GM19468 (cell line): ENCODE measurements around the gene GH2.

Experiments used
- ATAC-seq: cut with Tn5 transposase; IDR thresholded peaks from one replicate; pipeline ENCODE4 v1.9.1; 2021; ENCODE audit warnings: mild to moderate bottlenecking, moderate library complexity, moderate number of reproducible peaks; ENCODE audit not compliant: unreplicated experiment; ENCODE audit errors: extremely low read depth

Gene GH2

DNA sequence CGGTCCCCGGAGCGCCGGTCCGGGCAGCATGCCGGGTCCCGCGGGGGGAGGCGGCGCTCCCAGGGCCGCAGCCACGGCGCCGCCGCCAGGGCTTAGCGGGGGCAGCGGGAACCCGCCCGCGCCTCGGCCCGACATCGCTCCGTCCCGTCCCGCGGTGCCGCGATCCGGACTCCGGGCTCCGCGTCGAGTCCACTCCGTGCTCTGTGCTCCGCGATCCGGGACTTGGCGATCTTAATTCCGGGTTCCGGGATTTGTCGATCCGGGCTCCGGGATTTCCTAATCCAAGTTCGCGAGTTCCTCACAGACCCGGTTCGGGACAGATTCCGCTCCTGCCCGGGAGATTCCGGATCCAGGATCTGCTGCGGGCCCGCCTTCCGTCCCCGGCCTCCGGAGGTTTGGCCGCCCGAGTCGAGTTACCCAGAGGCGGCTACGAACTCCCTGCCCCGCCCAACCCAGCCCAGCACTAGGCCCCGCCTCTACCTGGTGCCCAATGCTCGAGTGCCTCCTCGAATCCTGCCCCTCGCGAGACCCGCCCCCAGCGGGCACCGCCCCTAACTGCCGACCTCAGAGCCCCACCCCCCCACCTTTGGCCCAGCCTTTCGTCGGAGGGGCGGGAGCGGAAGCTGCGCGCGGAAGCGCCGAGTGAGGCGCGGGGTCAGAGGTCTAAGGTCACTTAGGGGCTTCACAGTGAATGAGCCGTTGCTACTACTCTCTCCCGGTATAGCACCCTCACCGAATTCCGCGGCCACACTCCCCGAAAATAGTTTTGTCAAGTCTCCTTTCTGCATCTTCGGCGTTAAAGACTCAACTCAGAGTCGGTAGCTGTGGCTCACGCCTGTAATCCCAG is 39.0 kb downstream of the GH2 start, which contains the start of gene SMARCD2:
Gene SMARCD2, minus strand, starts transcription at position 146 of the 847 bp plus-strand sequence. Its CDS starts 11 bp downstream, at position 135.
- peak; percentile 65 for ATAC-seq

DNA sequence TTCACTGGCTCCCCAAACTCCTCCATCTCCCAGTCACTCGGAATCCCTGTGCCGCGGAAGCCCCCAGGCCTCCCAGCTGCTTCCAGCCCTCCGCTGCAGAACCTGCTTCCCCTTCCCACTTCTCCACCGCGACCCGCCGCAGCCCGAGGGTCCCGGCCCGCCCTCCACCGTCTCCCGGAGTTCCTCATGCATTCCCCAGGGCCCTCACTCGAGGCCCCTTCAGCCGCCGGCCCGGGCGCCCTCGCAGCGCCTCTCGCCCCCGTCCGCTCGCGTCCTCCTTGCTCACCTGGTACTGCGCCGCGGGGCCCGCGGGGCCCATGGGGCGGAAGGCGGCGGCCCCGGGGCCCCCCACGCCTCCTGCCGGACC is 39.6 kb downstream of the GH2 start:
- ATAC-seq: peak; percentile 4

DNA sequence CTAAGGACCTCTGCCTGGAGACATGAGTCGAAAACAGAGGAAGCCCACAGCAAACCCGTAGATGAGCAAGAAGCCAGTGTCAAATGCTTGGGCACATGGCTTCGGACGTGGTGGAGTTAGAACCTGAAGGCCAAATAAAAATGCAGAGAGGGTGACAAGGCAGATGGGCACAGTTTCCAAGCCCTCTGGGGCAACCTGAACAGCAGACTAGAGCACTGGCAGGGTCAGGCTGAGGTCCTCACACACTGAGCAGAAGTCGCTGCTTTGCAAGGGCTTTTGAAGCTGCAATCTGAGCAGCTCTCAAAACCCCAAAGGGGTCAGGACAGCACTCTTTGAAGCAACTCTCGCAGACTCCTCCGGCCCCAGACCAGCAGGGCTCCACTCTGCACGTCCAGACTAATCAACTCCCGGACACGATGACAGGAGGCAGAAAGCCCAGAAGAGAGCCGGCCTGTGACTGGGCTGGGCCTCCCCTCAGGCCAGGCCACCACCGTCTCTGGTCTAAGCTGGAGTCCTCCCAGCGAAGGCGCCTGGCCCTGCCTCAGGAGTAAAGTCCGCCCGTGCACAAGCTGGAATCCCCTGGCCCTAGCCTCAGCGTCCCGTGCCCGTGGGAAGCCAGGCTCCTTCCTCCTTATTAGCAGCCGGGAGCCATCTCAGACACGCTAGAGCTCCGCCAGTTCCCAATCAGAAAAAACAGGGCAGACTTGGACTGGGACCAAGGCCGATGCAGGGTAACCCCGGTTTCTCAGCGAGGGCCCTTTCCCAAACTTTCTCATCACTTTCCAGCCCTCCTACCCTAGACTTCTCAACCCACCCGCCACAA is 40.2 kb downstream of the GH2 start:
- no peak for ATAC-seq

DNA sequence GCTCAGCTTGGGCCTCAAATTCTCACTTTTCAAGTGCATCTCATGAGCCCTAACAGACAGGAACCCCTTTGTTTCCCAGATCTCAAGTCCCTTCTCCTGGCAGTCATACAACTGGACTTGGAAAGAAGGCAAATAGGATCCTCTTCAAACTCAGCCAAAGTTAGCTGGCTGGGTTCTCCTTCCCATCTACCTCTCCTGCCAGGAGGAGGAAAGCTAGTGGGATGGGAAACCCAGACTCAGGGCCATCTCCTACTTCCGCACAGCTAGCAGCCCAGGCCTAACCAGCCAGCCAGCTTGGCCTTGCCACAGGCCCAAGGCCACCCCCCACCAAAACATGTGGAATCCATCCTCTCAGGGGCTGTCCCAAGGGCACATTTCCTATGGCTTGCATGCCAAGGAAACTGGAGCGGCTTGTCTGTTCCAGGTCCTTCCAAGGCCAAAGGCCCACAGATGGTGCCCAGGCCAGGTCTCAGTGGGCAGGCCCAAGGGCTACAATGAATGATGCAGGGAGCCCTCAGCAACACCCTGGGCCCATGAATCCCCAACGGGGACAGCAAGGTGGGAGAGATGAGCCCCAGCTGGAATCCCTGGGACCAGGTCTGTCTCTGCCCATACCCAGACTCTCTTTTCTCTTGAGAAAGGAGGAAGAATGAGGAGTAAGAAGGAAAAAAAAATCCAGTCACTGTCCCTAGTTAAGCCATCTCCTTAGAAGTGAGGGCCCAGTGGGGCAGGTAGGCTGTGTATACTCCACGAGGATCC is 41.0 kb downstream of the GH2 start:
- no peak for ATAC-seq

DNA sequence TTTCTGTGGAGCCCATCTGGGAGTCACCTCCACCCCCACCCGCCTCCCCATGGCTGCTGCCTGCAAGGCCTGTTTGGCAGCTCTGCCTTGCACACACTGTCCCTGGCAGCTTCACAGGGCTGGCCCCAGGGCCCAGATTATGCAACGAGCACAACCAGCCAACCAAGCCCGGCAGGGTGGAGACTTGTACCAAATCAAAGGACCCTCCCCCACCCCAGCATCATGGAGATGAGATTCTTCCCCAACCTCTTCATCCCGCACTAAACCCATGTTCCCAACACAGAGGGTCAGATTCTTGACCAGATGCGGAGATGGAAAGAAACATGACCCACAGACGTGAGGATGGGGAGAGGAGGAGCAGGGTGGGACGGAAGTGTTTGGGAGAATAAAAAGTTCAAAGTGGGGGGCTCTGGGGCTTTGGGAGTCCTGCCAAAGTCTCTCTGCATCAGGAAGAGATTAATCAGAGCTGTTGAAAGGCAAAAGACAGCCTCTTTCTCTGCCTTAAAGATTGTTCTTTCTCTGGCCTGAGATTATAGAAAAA is 43.0 kb downstream of the GH2 start:
- ATAC-seq: no peak

DNA sequence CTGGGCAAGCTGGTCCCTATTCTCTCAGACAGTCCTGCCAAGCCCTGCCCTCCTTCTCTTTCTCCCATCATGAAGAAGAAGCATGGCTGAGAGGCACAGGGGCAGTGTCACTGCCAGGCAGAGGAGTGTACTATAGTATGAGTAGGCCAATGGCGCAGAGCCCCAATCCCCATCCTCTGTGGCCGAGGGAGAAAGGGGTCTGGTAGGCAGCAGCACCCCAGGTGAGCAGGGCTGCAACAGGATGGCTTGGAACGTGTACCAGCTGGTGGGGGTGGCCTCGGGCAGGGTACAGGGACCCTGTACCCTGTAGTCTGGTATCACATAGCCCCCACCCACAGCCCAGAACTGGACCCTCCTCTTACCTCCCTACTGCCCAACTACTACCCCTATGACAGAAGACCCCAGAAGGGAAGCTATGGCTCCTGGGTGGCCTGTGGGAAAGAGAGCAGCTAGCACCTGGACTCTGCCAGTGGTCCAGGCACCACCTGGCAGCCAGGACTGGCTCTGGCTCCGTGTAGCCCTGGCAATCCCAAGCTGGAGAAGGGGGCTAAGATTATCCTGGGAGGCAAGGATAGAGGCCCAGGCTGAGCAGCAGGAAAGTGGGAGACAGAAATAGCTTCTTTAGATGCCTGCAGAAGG is 43.7 kb downstream of the GH2 start:
- ATAC-seq: no peak

DNA sequence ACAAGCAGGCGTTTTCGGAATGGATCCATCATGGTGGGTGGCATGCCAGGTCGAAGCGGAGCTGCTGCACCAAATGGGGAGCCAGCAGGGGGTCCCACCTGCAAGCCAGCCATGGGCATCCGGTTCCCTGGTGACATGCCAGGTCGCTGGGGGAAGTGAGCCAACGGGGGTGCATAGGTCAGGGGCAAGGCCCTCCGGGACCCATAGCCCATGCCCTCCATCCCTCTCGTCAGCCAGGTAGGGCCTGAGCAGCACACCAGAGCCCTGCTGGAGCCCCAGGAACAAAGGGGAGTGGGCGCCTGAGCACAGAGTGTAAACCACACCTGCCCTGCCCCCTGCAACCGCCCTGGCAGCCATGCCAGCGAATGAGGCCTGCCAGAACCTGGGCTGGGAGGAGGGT is 44.3 kb downstream of the GH2 start:
- ATAC-seq: no peak

DNA sequence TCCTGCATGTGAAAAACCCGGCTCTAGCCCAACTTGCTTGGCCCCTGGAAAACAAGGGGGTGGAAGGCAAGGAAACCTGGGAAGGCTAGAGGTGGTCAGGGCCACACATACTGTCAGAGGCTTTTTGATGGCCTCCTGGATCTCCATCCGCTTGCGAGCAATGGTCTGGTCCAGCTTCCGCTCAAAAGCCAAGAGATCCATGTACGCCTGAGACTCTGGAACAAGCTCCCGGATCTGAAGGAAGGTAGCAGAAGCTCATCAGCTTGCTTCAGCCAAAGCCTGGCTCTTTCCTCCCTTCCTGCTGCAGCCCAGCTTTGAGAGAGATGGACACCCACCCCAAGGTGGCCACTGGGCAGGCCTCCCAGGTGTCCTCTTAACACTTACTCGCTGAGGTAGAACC is 44.9 kb downstream of the GH2 start:
- no peak for ATAC-seq

DNA sequence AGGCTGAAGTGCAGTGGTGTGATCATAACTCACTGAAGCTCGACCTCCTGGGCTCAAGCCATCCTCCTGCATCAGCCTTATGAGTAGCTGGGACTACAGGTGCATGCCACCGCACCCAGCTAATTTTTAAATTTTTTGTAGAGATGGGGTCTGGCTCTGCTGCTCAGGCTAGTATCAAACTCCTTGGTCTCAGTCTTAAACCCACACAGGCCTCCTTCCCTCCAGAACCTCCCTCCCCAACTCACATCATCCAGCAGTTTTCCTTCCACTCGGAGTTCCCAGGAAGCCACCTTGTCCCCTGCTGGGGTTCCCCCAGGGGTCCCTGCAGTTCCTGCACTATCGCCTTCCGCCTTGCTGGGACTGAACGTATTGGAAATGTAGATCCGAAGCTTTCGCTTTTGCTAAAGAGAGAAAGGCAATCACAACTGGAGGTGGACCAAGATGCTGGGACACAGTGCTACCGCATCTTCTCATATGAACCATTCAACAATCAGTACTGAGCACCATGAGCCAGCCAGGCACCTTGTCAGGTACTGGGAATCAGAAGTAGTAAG is 46.5 kb downstream of the GH2 start:
- no peak for ATAC-seq

DNA sequence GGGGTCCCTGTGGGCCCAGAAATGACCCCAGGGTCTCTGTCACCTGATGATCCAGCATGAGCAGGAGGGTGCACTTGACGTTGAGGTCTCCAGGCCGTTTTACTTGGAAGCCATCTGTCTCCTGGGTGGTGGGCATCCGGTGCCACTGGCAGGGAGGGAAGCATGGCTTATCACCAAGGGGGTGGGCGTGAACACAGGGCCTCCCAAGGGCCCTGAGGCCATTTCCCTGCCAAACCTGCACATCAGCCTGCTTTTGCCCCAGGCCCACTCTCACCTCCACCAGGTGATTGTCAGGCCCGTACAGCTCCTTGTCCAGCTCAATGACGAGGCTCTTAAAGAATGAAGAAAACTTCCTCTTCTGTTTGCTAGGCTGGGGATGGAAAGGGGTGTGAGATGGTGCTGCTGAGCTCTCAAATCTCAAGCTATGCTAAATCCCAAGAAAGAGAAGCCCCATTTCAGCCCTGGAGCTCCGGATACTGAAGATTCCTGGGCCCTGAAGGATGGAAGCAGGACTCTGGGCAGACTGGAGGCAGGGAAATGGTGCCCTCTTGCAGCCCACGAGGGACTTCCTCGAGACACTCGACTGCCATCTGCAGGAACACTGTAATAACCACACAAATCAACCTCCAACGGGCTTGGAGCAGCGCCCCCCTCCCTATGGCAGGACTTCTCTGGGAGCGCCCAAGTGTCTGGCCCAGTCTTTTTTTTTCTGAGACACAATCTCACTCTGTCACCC is 47.1 kb downstream of the GH2 start:
- ATAC-seq: no peak

DNA sequence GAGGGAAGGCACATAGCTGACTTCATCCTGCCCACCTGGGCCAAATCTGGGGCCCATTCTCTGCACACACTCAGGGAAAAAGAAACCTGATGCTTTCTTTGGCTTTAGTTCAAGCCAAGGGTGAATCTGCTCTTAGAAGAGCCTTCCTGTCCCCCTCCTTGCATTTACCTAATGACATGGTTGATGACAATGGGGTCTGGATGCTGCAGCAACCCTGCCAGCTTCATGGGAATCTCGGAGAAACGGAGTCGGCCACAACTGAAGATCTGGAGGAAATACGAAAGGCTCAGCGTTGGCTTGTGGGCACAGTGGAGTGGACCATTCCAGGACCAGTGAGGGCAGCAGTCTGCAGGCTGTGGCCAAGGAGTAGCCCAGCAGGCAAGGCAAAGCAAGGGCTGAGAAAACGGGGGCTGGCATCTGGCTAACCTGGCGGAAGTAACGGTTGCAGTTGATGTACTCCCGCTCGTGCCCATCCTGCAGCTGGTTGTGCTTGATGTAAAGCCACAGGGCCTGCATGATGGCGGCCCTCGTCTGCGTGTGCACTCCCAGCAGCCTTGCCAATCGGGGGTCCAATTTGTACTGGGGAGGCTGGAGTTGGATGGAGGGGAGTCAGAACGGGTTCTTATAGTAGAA is 47.9 kb downstream of the GH2 start:
- ATAC-seq: no peak

DNA sequence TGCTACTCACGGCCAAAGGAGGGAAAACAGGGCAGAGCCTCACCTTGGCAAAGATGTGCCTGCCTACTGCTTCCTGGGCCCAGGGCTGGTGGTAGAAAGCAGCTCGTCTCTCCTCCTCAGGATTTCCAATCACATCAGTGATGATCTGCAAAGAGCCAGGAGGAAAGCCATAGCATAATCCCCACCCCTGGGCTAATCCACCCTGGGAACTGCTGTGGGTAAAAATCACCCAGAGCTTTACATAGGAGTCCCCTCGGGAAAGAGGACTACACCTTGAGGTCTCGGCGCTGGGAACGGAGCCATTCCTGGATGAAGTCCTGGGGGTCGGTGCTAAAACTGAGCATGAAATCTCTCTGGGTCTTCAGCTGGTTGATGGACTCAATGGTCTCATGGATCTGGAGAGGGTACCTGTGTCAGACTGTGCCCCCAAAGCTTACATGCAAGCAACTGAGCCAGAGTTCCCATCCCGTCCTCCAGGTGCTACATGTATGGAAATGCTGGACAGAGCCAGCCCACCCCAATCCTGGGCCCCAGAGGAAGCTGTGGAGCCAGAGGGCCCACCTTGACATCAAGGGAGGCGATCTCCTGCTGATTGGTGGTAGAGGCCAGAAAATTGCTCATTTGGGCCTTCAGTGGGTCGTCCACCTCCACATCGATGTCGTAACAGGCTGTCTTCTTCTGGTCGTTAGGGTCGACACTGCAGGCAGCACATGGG is 48.6 kb downstream of the GH2 start:
- ATAC-seq: no peak

DNA sequence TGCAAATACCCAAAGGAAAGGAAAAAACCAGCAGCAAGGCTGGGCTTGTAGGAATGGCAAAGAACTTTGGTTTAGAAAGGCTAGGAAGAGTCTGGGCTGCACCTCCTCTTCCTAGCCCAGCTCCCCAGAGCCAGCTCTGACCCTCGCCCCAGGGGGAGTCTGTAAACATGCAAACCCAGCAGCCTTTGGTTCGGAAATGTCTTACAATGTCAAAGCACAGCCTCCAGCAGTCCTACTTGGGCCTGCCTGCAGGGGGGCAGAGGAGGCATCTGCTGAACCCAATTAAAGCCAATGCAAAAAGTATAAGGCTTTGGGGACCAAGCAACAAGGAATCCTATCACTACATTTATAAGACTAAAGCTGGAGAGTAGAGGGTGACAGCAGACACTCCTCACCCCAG is 49.3 kb downstream of the GH2 start:
- no peak for ATAC-seq

DNA sequence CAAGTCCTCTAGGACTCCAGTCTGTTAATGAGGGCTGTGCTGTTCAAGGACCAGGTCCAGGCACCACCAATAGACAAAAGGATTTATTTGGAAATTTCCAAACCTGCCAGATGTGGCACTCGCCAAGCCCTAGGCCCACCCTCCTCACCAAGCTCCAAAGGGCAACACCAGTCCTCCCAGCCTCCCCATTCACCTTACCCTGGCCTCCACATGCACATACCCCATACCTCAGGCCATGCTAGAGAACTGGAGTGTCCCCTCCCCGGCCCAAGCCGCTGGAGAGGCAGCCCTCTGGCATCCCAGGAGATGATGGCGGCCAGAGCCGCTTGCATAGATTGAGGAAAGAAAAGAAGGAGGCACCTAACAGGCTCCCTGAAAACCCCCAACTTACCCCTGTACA is 49.7 kb downstream of the GH2 start:
- ATAC-seq: no peak

DNA sequence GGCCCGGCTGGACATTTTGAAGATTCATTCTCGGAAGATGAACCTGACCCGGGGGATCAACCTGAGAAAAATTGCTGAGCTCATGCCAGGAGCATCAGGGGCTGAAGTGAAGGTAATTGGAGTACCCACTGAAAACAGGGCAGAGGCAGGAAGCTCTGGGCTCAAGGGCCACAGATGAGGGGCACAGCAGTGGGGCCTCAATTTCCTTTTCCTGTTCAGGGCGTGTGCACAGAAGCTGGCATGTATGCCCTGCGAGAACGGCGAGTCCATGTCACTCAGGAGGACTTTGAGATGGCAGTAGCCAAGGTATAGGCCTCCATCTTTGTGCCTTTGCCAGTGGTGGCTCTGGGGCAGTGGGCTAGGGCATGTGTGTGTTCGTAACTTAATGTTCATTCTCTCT is 50.2 kb downstream of the GH2 start:
- no peak for ATAC-seq

DNA sequence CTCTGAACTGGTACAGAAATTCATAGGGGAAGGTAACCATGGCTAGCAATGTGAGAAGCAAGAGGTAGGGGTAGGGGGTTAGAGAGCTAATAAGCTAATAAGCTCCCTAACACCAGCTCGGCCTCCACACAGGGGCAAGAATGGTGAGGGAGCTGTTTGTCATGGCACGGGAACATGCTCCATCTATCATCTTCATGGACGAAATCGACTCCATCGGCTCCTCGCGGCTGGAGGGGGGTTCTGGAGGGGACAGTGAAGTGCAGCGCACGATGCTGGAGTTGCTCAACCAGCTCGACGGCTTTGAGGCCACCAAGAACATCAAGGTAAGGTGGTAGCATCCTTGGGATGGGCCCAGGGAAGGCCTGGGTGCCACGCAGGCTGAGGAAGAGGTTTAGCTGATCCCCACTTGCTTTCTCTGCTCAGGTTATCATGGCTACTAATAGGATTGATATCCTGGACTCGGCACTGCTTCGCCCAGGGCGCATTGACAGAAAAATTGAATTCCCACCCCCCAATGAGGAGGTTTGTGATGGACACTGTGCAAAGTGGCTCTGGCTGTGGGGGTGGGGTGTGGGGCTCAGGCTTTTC is 50.7 kb downstream of the GH2 start:
- no peak for ATAC-seq

DNA sequence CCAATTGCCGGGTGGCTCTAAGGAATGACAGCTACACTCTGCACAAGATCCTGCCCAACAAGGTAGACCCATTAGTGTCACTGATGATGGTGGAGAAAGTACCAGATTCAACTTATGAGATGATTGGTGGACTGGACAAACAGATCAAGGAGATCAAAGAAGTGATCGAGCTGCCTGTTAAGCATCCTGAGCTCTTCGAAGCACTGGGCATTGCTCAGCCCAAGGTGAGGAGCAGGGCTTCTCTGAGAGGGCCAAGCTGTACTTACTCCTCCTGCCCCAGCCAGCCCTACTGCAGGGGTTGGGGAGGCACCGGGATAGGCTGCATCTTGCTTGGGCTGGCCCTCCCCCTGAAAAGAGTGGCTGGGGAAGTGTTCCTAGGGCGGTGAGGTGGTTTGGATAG is 51.5 kb downstream of the GH2 start:
- ATAC-seq: no peak
